ENCODE data around the gene R3HCC1L. TPM values are rescaled to one million over a fixed set of nuclear protein-coding genes. Genes with fewer than 3 reads are reported as not detected.

Gene R3HCC1L
- polyA plus RNA-seq, 1 donor from 2014 or later, result 12.8 TPM

- Histone ChIP-seq H3K9ac (ENCODE audit: low read length) (no peak overlapping the region), H3K4me2 (ENCODE audit: low read length) (no peak overlapping the region), H3K79me2 (replicated peaks; ENCODE audit: insufficient read depth, low read length) (peaks cover 11% of the 10 kb centered on the region), H2AFZ (ENCODE audit: low read depth, low read length) (no peak overlapping the region), H3F3A (ENCODE audit: insufficient read depth, low read length, poor library complexity, severe bottlenecking) (no peaks in the 10 kb centered on the region), H3K9me3 (ENCODE audit: low read length) (no peaks in the 10 kb centered on the region), H3K4me3 (ENCODE audit: low read length) (no peak overlapping the region), H3K27ac (ENCODE audit: low read length) (no peak overlapping the region), H3K9me2 (ENCODE audit: insufficient read depth, low read length) (no peaks in the 10 kb centered on the region), H3K36me3 (ENCODE audit: insufficient read depth, low read length) (no peaks in the 10 kb centered on the region), H3K27me3 (ENCODE audit: insufficient read depth, low read depth, low read length) (no peaks in the 10 kb centered on the region), H4K20me1 (ENCODE audit: insufficient read depth) (no peaks in the 10 kb centered on the region)
- TF ChIP-seq MXI1 (conservative IDR thresholded peaks at IDR 0.05; ENCODE audit: poor library complexity, severe bottlenecking) (no peak), EP300 (conservative IDR thresholded peaks at IDR 0.05; ENCODE audit: poor library complexity, severe bottlenecking) (no peak), RAD21 (conservative IDR thresholded peaks at IDR 0.05) (no peak), POLR2AphosphoS5 (IDR thresholded peaks at IDR 0.05) (no peak), EZH2 (IDR thresholded peaks at IDR 0.05; ENCODE audit: borderline replicate concordance, insufficient read depth, low read length, poor library complexity, severe bottlenecking) (no peak), TAF1 (IDR thresholded peaks at IDR 0.05; ENCODE audit: low read depth) (no peak), SMC3 (conservative IDR thresholded peaks at IDR 0.05; ENCODE audit: poor library complexity) (no peak)
- TF ChIP-seq, protein P1, sequence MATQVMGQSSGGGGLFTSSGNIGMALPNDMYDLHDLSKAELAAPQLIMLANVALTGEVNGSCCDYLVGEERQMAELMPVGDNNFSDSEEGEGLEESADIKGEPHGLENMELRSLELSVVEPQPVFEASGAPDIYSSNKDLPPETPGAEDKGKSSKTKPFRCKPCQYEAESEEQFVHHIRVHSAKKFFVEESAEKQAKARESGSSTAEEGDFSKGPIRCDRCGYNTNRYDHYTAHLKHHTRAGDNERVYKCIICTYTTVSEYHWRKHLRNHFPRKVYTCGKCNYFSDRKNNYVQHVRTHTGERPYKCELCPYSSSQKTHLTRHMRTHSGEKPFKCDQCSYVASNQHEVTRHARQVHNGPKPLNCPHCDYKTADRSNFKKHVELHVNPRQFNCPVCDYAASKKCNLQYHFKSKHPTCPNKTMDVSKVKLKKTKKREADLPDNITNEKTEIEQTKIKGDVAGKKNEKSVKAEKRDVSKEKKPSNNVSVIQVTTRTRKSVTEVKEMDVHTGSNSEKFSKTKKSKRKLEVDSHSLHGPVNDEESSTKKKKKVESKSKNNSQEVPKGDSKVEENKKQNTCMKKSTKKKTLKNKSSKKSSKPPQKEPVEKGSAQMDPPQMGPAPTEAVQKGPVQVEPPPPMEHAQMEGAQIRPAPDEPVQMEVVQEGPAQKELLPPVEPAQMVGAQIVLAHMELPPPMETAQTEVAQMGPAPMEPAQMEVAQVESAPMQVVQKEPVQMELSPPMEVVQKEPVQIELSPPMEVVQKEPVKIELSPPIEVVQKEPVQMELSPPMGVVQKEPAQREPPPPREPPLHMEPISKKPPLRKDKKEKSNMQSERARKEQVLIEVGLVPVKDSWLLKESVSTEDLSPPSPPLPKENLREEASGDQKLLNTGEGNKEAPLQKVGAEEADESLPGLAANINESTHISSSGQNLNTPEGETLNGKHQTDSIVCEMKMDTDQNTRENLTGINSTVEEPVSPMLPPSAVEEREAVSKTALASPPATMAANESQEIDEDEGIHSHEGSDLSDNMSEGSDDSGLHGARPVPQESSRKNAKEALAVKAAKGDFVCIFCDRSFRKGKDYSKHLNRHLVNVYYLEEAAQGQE (IDR thresholded peaks at IDR 0.05; ENCODE audit: borderline replicate concordance), result no peak
- TF ChIP-seq, protein P2, sequence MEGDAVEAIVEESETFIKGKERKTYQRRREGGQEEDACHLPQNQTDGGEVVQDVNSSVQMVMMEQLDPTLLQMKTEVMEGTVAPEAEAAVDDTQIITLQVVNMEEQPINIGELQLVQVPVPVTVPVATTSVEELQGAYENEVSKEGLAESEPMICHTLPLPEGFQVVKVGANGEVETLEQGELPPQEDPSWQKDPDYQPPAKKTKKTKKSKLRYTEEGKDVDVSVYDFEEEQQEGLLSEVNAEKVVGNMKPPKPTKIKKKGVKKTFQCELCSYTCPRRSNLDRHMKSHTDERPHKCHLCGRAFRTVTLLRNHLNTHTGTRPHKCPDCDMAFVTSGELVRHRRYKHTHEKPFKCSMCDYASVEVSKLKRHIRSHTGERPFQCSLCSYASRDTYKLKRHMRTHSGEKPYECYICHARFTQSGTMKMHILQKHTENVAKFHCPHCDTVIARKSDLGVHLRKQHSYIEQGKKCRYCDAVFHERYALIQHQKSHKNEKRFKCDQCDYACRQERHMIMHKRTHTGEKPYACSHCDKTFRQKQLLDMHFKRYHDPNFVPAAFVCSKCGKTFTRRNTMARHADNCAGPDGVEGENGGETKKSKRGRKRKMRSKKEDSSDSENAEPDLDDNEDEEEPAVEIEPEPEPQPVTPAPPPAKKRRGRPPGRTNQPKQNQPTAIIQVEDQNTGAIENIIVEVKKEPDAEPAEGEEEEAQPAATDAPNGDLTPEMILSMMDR (IDR thresholded peaks at IDR 0.05; ENCODE audit: poor library complexity, severe bottlenecking), result no peak
Measured at GRCh38 chr10:98154076-98154475, 19.6 kb downstream of the R3HCC1L start.

DNA sequence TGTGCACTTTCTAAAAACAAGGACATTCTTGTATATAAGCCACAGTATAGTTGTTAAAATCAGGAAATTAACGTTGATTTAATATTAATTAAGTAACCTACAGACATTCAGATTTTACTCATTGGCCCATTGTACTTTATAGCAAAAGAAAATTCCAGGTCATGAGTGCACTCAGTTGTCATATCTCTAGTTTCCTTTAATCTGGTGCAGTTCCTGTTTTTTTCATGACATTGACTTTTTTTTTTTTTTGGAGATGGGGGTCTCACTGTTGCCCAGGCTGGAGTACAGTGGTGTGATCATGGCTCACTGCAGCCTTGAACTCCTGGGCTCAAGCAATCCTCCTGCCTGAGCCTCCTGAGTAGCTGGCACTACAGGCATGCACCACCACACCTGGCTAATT lies 24.1 kb downstream of the R3HCC1L start:
- Histone ChIP-seq H3K4me3 (ENCODE audit: low read length) (no peak overlapping the region), H3K27me3 (ENCODE audit: insufficient read depth, low read depth, low read length) (no peaks in the 10 kb centered on the region), H3K36me3 (ENCODE audit: insufficient read depth, low read length) (no peaks in the 10 kb centered on the region), H3K4me2 (ENCODE audit: low read length) (no peak overlapping the region), H4K20me1 (ENCODE audit: insufficient read depth) (no peaks in the 10 kb centered on the region), H3K27ac (ENCODE audit: low read length) (no peak overlapping the region), H2AFZ (ENCODE audit: low read depth, low read length) (no peak overlapping the region), H3F3A (ENCODE audit: insufficient read depth, low read length, poor library complexity, severe bottlenecking) (no peaks in the 10 kb centered on the region), H3K9ac (ENCODE audit: low read length) (no peak overlapping the region), H3K9me2 (ENCODE audit: insufficient read depth, low read length) (no peaks in the 10 kb centered on the region), H3K79me2 (replicated peaks; ENCODE audit: insufficient read depth, low read length) (no peaks in the 10 kb centered on the region), H3K9me3 (ENCODE audit: low read length) (no peaks in the 10 kb centered on the region)
- TF ChIP-seq POLR2AphosphoS5 (IDR thresholded peaks at IDR 0.05) (no peak), EP300 (conservative IDR thresholded peaks at IDR 0.05; ENCODE audit: poor library complexity, severe bottlenecking) (no peak), RAD21 (conservative IDR thresholded peaks at IDR 0.05) (no peak), TAF1 (IDR thresholded peaks at IDR 0.05; ENCODE audit: low read depth) (no peak), EZH2 (IDR thresholded peaks at IDR 0.05; ENCODE audit: borderline replicate concordance, insufficient read depth, low read length, poor library complexity, severe bottlenecking) (no peak), MXI1 (conservative IDR thresholded peaks at IDR 0.05; ENCODE audit: poor library complexity, severe bottlenecking) (no peak), SMC3 (conservative IDR thresholded peaks at IDR 0.05; ENCODE audit: poor library complexity) (no peak)
- TF ChIP-seq, protein P2 (IDR thresholded peaks at IDR 0.05; ENCODE audit: poor library complexity, severe bottlenecking), result no peak
- TF ChIP-seq, protein P1 (IDR thresholded peaks at IDR 0.05; ENCODE audit: borderline replicate concordance), result no peak

All from neural cell (in vitro differentiated cells).